Measurements from ENCODE around the gene SIK3. TPM values are rescaled to one million over a fixed set of nuclear protein-coding genes. Genes with fewer than 3 reads are reported as not detected.

Gene SIK3
- total RNA-seq, 2 donors from 2014 or later = 37.2 to 43.5 TPM

DNA sequence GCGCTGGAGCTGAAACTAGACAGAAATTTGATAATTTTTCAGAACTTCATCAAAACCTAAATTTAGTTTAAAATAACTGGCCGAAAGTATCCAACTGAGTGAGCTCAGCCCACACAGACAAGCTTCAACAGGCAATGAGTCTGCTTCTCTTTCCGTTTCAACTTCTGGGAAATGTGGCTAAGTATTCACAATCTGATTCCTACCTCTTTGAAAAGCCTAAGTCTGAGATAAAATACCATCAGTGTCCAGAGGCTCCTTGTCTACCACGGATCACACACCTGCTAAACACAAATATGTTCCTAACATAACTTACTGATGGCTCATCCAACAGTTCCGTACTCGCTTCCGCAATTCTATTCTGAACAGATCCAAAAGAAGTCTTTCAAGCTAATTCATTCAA lies 8.5 kb downstream of the SIK3 start:
- H3K27me3 Mint-ChIP-seq (ENCODE audit: insufficient read depth) = no peaks in the 10 kb centered on the region
- TF ChIP-seq, protein P1, sequence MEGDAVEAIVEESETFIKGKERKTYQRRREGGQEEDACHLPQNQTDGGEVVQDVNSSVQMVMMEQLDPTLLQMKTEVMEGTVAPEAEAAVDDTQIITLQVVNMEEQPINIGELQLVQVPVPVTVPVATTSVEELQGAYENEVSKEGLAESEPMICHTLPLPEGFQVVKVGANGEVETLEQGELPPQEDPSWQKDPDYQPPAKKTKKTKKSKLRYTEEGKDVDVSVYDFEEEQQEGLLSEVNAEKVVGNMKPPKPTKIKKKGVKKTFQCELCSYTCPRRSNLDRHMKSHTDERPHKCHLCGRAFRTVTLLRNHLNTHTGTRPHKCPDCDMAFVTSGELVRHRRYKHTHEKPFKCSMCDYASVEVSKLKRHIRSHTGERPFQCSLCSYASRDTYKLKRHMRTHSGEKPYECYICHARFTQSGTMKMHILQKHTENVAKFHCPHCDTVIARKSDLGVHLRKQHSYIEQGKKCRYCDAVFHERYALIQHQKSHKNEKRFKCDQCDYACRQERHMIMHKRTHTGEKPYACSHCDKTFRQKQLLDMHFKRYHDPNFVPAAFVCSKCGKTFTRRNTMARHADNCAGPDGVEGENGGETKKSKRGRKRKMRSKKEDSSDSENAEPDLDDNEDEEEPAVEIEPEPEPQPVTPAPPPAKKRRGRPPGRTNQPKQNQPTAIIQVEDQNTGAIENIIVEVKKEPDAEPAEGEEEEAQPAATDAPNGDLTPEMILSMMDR (conservative IDR thresholded peaks at IDR 0.05) = no peak
- H3K27ac Mint-ChIP-seq = no peak overlapping the region
- peaks cover 19% of the 10 kb centered on the region for H3K36me3 Mint-ChIP-seq (ENCODE audit: low read depth)
- peaks cover 26% of the 10 kb centered on the region for H3K36me3 ChIP-seq (ENCODE audit: control insufficient read depth, insufficient read depth, low read length)
- no peak overlapping the region for H3K9ac ChIP-seq (ENCODE audit: extremely low read depth, low read length, poor library complexity, severe bottlenecking)
- peaks cover 6% of the 10 kb centered on the region for H3K4me1 Mint-ChIP-seq
- no peak for DNase-seq
- peaks cover 8% of the 10 kb centered on the region for H3K9me3 ChIP-seq (ENCODE audit: control insufficient read depth, low read length)
- no peaks in the 10 kb centered on the region for H3K4me1 ChIP-seq (ENCODE audit: control insufficient read depth, insufficient read depth, low read length)
- H3K27ac ChIP-seq (ENCODE audit: low read depth, low read length) = no peak overlapping the region
- no peak overlapping the region for H3K4me3 ChIP-seq (ENCODE audit: low read length)
- H3K4me3 Mint-ChIP-seq = no peak overlapping the region
- 86 to 95% methylated on average over 7 of the region's 7 CpGs for WGBS, 2 experiments (ENCODE audit: insufficient coverage in 1 of 2, insufficient read length in 1 of 2)
- peaks cover 3% of the 10 kb centered on the region for H3K9me3 Mint-ChIP-seq
- no peaks in the 10 kb centered on the region for H3K27me3 ChIP-seq (ENCODE audit: control insufficient read depth, insufficient read depth, low read length, poor library complexity, severe bottlenecking)

DNA sequence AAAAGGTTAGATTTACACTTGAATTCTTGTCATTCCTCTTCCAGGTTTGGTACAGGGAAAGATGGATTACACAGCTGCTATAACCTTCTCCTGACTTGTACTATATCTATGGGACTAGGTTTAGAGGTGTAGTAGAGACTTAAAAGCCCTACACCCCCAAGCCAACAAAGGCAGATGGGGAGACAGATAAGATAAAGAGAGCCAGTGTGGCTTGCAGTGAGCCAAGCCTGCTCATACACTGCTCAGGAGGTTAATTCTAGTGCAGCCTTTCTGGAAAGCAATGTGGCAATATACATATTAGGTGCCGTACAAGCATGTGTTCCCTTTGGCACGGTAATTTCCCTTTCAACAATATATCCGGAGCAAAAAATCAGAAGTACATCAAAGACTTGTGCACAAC lies 10.8 kb downstream of the SIK3 start:
- Histone ChIP-seq H3K27ac (ENCODE audit: low read depth, low read length) (no peak overlapping the region), H3K4me3 (ENCODE audit: low read length) (no peak overlapping the region), H3K4me1 (ENCODE audit: control insufficient read depth, insufficient read depth, low read length) (no peaks in the 10 kb centered on the region), H3K9me3 (ENCODE audit: control insufficient read depth, low read length) (peaks cover 8% of the 10 kb centered on the region), H3K36me3 (ENCODE audit: control insufficient read depth, insufficient read depth, low read length) (peaks cover 14% of the 10 kb centered on the region), H3K9ac (ENCODE audit: extremely low read depth, low read length, poor library complexity, severe bottlenecking) (no peak overlapping the region), H3K27me3 (ENCODE audit: control insufficient read depth, insufficient read depth, low read length, poor library complexity, severe bottlenecking) (no peaks in the 10 kb centered on the region)
- WGBS, 2 experiments (ENCODE audit: insufficient coverage in 1 of 2, insufficient read length in 1 of 2) = 96 to 100% methylated on average over 2 to 3 of the region's 3 CpGs
- H3K27ac Mint-ChIP-seq = peak overlapping the region; percentile 24
- peaks cover 17% of the 10 kb centered on the region for H3K36me3 Mint-ChIP-seq (ENCODE audit: low read depth)
- DNase-seq = no peak
- peaks cover 3% of the 10 kb centered on the region for H3K9me3 Mint-ChIP-seq
- H3K4me3 Mint-ChIP-seq = no peak overlapping the region
- TF ChIP-seq, protein P1 (conservative IDR thresholded peaks at IDR 0.05) = no peak
- peaks cover 8% of the 10 kb centered on the region for H3K4me1 Mint-ChIP-seq
- H3K27me3 Mint-ChIP-seq (ENCODE audit: insufficient read depth) = no peaks in the 10 kb centered on the region

DNA sequence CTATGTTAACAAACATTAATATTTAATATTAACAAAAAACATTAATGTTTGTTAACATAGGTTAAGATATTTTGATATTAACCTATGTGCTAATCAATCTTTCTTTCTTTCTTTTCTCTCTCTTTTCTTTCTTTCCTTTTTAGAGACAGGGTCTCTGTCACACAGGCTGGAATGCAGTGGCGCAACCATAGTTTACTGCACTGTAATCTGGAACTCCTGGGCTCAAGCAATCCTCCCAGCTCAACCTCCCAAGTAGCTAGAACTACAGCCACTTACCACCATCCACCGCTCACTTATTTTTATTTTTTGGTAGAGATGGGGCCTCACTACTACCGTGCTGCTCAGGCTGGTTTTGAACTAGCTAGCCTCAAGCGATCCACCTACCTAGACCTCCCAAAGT lies 13.2 kb downstream of the SIK3 start:
- H3K4me3 Mint-ChIP-seq = no peak overlapping the region
- Histone ChIP-seq H3K4me3 (ENCODE audit: low read length) (no peak overlapping the region), H3K27me3 (ENCODE audit: control insufficient read depth, insufficient read depth, low read length, poor library complexity, severe bottlenecking) (no peaks in the 10 kb centered on the region), H3K27ac (ENCODE audit: low read depth, low read length) (no peak overlapping the region), H3K4me1 (ENCODE audit: control insufficient read depth, insufficient read depth, low read length) (no peaks in the 10 kb centered on the region), H3K9me3 (ENCODE audit: control insufficient read depth, low read length) (no peaks in the 10 kb centered on the region), H3K36me3 (ENCODE audit: control insufficient read depth, insufficient read depth, low read length) (peaks cover 2% of the 10 kb centered on the region), H3K9ac (ENCODE audit: extremely low read depth, low read length, poor library complexity, severe bottlenecking) (no peak overlapping the region)
- no peaks in the 10 kb centered on the region for H3K9me3 Mint-ChIP-seq
- no peaks in the 10 kb centered on the region for H3K27me3 Mint-ChIP-seq (ENCODE audit: insufficient read depth)
- TF ChIP-seq, protein P1 (conservative IDR thresholded peaks at IDR 0.05) = no peak
- H3K4me1 Mint-ChIP-seq = peaks cover 8% of the 10 kb centered on the region
- peaks cover 12% of the 10 kb centered on the region for H3K36me3 Mint-ChIP-seq (ENCODE audit: low read depth)
- H3K27ac Mint-ChIP-seq = no peak overlapping the region
- no peak for DNase-seq
- WGBS, 2 experiments (ENCODE audit: insufficient coverage in 1 of 2, insufficient read length in 1 of 2) = 80 to 93% methylated on average over 1 to 4 of the region's 4 CpGs
